ENCODE results near the gene DECR2. TPM values are rescaled to one million over a fixed set of nuclear protein-coding genes. Genes with fewer than 3 reads are reported as not detected.

Gene DECR2
- total RNA-seq, 1 experiment from 2014 or later: 37.2 TPM

DNA sequence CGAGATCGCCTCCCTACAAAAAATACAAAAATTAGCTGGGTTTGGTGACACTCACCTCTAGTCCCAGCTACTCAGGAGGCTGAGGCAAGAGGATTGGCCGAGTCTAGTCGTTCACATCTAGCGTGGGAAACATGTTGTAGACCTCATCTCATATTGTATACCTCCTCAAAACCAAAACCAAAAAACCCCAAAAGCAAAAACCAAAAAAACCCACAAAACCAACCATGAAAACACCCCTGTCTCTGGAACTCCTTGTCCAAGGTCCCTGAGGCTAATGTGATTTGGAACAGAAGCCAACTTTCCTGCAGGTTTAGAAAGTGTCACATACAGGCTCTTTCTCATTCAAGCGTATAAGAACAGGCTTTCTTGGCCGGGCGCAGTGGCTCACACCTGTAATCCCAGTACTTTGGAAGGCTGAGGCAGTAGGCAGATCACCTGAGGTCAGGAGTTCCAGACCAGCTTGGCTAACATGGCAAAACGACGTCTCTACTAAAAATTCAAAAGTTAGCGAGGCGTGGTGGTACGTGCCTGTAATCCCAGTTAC, 52.8 kb downstream of the DECR2 start:
- Mint-ChIP-seq H3K27ac (ENCODE audit: low read depth, unreplicated experiment) (no peak overlapping the region), H3K4me1 (ENCODE audit: insufficient read depth, unreplicated experiment) (peaks cover 6% of the 10 kb centered on the region), H3K9me3 (ENCODE audit: unreplicated experiment) (no peaks in the 10 kb centered on the region), H3K36me3 (ENCODE audit: insufficient read depth, unreplicated experiment) (peaks cover 6% of the 10 kb centered on the region), H3K27me3 (ENCODE audit: insufficient read depth, unreplicated experiment) (no peaks in the 10 kb centered on the region), H3K4me3 (ENCODE audit: unreplicated experiment) (no peak overlapping the region)
- intact Hi-C loops (cut with micrococcal nuclease): no loop called here
- ChIA-PET POLR2A (no interaction called here), CTCF (no interaction called here)
- DNase-seq (ENCODE audit: unreplicated experiment): no peak
- TF ChIP-seq, protein P1, sequence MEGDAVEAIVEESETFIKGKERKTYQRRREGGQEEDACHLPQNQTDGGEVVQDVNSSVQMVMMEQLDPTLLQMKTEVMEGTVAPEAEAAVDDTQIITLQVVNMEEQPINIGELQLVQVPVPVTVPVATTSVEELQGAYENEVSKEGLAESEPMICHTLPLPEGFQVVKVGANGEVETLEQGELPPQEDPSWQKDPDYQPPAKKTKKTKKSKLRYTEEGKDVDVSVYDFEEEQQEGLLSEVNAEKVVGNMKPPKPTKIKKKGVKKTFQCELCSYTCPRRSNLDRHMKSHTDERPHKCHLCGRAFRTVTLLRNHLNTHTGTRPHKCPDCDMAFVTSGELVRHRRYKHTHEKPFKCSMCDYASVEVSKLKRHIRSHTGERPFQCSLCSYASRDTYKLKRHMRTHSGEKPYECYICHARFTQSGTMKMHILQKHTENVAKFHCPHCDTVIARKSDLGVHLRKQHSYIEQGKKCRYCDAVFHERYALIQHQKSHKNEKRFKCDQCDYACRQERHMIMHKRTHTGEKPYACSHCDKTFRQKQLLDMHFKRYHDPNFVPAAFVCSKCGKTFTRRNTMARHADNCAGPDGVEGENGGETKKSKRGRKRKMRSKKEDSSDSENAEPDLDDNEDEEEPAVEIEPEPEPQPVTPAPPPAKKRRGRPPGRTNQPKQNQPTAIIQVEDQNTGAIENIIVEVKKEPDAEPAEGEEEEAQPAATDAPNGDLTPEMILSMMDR (IDR thresholded peaks at IDR 0.05; ENCODE audit: unreplicated experiment): no peak
- BruUV-seq (replicated peaks): no TSS peak

DNA sequence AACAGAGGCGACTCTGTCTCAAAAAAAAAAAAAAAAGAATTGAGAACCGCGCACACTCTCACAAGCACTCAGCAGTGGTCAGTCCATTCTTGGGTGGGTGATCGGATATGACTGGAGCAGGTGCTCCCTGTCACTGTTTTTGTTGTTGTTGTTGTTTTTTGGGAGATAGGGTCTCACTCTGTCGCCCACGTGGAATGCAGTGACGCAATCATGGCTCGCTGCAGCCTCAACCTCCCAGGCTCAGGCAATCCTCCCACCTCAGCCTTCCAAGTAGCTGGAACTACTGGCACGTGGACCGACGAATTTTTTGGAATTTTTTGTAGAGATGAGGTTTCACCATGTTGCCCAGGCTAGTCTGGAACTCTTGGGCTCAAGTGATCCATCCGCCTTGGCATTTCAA, 53.8 kb downstream of the DECR2 start:
- H3K27ac Mint-ChIP-seq (ENCODE audit: low read depth, unreplicated experiment): no peak overlapping the region
- POLR2A ChIA-PET: no interaction called here
- CTCF ChIA-PET: no interaction called here
- DNase-seq (ENCODE audit: unreplicated experiment): no peak
- no peaks in the 10 kb centered on the region for H3K9me3 Mint-ChIP-seq (ENCODE audit: unreplicated experiment)
- H3K4me3 Mint-ChIP-seq (ENCODE audit: unreplicated experiment): no peak overlapping the region
- peaks cover 6% of the 10 kb centered on the region for H3K4me1 Mint-ChIP-seq (ENCODE audit: insufficient read depth, unreplicated experiment)
- peaks cover 6% of the 10 kb centered on the region for H3K36me3 Mint-ChIP-seq (ENCODE audit: insufficient read depth, unreplicated experiment)
- H3K27me3 Mint-ChIP-seq (ENCODE audit: insufficient read depth, unreplicated experiment): no peaks in the 10 kb centered on the region
- no TSS peak for BruUV-seq (replicated peaks)
- TF ChIP-seq, protein P1 (IDR thresholded peaks at IDR 0.05; ENCODE audit: unreplicated experiment): no peak
- intact Hi-C loops (cut with micrococcal nuclease): no loop called here

DNA sequence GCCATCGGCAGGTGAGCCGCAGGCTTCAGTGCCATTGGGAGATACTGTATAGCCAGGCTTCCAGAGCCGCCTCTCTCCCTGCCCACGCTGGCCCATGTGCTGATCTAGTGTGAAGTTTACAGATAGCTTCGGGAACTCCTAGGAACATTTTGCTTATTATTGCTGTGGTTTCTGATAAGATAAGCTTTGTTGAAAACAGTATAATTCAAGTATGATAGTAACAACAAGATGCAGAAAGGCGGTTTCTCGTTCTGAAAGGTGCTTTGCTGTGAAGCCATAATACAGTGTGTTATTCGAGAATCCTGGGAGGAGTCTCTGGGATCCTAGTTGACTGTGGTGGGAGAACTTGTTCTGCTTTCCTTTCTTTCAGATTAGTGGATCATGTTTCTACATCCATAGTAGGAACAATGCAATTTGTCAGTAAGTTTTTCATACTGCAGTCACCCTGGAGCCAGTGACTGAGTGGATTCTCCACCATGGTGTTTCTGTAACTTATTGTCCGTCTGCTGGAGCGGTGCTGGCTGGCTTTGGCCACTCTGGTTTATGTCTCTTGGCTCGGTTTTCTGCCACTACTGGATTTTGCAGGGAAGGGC, 55.3 kb downstream of the DECR2 start:
- ChIA-PET POLR2A (no interaction called here), CTCF (no interaction called here)
- DNase-seq (ENCODE audit: unreplicated experiment): no peak
- Mint-ChIP-seq H3K27ac (ENCODE audit: low read depth, unreplicated experiment) (peak overlapping the region; percentile 39), H3K4me3 (ENCODE audit: unreplicated experiment) (no peak overlapping the region), H3K4me1 (ENCODE audit: insufficient read depth, unreplicated experiment) (no peaks in the 10 kb centered on the region), H3K27me3 (ENCODE audit: insufficient read depth, unreplicated experiment) (no peaks in the 10 kb centered on the region), H3K36me3 (ENCODE audit: insufficient read depth, unreplicated experiment) (peaks cover 12% of the 10 kb centered on the region), H3K9me3 (ENCODE audit: unreplicated experiment) (no peaks in the 10 kb centered on the region)
- TF ChIP-seq, protein P1 (IDR thresholded peaks at IDR 0.05; ENCODE audit: unreplicated experiment): no peak
- BruUV-seq (replicated peaks): no TSS peak
- intact Hi-C loops (cut with micrococcal nuclease): no loop called here

DNA sequence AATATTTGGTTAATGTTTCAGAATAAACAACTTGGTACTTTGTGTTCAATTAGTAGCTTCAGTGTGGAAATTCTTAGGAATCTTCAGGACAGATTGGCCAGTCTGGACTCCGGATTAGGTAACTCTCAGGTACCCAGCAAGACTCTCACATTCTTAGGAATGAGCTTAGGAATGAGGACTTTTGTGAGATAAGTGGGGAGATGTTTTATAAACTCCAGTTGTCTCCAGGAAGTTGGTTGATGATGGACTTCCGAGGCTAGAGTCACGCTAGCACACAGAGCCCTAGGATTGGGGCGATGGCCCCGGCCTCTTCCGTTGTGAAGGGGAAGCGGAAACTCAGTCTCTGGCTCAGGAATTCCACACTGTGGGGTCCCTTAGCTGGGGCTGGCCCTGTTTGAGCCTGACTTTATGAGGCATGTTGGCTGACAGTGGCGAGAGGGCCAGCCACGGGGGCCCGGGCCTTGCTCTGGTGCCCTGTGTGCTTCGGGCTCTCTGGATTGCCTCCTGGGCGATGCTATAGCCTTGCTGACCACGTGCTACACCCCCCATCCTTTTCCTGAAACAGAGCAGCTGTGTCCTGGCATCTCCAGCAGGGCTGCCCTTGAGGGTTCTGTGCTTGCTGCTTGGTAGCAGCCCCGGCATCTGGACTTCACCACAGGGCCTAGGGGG, 56.2 kb downstream of the DECR2 start:
- BruUV-seq (replicated peaks): no TSS peak
- CTCF ChIA-PET: no interaction called here

More for the DNA sequence above, 56.2 kb downstream of the DECR2 start:
- peaks cover 12% of the 10 kb centered on the region for H3K36me3 Mint-ChIP-seq (ENCODE audit: insufficient read depth, unreplicated experiment)
- POLR2A ChIA-PET: no interaction called here
- no peaks in the 10 kb centered on the region for H3K4me1 Mint-ChIP-seq (ENCODE audit: insufficient read depth, unreplicated experiment)
- H3K9me3 Mint-ChIP-seq (ENCODE audit: unreplicated experiment): no peaks in the 10 kb centered on the region
- peak overlapping the region; percentile 39 for H3K27ac Mint-ChIP-seq (ENCODE audit: low read depth, unreplicated experiment)
- H3K27me3 Mint-ChIP-seq (ENCODE audit: insufficient read depth, unreplicated experiment): no peaks in the 10 kb centered on the region
- no peak for DNase-seq (ENCODE audit: unreplicated experiment)
- intact Hi-C loops (cut with micrococcal nuclease): no loop called here
- no peak overlapping the region for H3K4me3 Mint-ChIP-seq (ENCODE audit: unreplicated experiment)
- TF ChIP-seq, protein P1 (IDR thresholded peaks at IDR 0.05; ENCODE audit: unreplicated experiment): no peak
